ENCODE measurements around the gene STIM2. TPM values are rescaled to one million over a fixed set of nuclear protein-coding genes. Genes with fewer than 3 reads are reported as not detected.

The STIM2 gene
- total and polyA plus RNA-seq, 2 donors (not counting 1 experiment from before 2014, with no cell fraction given): 48.6 to 96.0 TPM

DNA sequence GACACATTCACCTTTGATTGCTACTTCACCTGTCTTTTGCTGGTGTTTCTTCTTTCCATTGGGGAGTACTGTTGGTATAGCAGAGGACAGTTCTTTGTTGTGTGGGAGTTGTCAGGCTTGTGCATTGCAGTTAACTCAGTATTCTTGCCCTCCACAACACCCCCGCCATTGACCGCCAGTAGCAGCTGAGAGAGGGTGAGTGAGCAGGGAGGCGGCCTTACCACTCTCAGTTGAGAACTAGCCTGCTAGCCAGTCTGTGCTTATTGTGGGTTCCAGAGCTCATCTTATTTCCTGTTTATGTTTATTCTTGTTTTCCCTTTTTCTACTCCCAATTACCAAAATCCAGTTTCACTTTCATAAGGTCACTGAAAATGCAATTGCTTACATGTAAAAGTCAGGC lies 52.2 kb downstream of the STIM2 start:
- H3K4me3 ChIP-seq (ENCODE audit: control extremely low read depth in 1 of 5, extremely low read depth in 1 of 5, insufficient read depth in 1 of 5, low read depth in 2 of 5, low read length in 4 of 5): no peak overlapping the region
- intact Hi-C loops (cut with micrococcal nuclease): no loop called here
- H3K36me3 ChIP-seq (replicated peaks in 1 of 2; ENCODE audit: control extremely low read depth in 1 of 2, control insufficient read depth in 1 of 2, extremely low read depth in 1 of 2, insufficient read depth in 2 of 2, low read length in 1 of 2): peaks cover 0 to 1% of the 10 kb centered on the region in 2 experiments
- peaks cover 45% of the 10 kb centered on the region for H4K20me1 ChIP-seq (ENCODE audit: control insufficient read depth, insufficient read depth, low read length, poor library complexity, severe bottlenecking)
- H3K9ac ChIP-seq (ENCODE audit: low read length): no peak overlapping the region
- Mint-ChIP-seq H3K27me3 (no peaks in the 10 kb centered on the region), H3K27ac (no peak overlapping the region), H3K9me3 (ENCODE audit: insufficient read depth) (no peaks in the 10 kb centered on the region), H3K4me3 (no peak overlapping the region), H3K4me1 (peaks cover 73% of the 10 kb centered on the region)
- H2AFZ ChIP-seq (ENCODE audit: insufficient read depth, low read depth, low read length, poor library complexity, severe bottlenecking): no peak overlapping the region
- H3K4me2 ChIP-seq (replicated peaks; ENCODE audit: low read depth, low read length, poor library complexity, severe bottlenecking): peak overlapping the region; percentile 16
- no peak overlapping the region for H3K27ac ChIP-seq (ENCODE audit: low read length in 2 of 2)
- TF ChIP-seq EZH2 (IDR thresholded peaks at IDR 0.05; ENCODE audit: borderline replicate concordance, insufficient read depth, low read depth, low read length, poor library complexity, severe bottlenecking): no peak
- TF ChIP-seq, protein P1, sequence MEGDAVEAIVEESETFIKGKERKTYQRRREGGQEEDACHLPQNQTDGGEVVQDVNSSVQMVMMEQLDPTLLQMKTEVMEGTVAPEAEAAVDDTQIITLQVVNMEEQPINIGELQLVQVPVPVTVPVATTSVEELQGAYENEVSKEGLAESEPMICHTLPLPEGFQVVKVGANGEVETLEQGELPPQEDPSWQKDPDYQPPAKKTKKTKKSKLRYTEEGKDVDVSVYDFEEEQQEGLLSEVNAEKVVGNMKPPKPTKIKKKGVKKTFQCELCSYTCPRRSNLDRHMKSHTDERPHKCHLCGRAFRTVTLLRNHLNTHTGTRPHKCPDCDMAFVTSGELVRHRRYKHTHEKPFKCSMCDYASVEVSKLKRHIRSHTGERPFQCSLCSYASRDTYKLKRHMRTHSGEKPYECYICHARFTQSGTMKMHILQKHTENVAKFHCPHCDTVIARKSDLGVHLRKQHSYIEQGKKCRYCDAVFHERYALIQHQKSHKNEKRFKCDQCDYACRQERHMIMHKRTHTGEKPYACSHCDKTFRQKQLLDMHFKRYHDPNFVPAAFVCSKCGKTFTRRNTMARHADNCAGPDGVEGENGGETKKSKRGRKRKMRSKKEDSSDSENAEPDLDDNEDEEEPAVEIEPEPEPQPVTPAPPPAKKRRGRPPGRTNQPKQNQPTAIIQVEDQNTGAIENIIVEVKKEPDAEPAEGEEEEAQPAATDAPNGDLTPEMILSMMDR (IDR thresholded peaks at IDR 0.05): no peak
- no CpG with 5 or more reads among the region's 3 CpGs for whole genome bisulfite sequencing (ENCODE audit: insufficient coverage)
- H3K4me1 ChIP-seq (ENCODE audit: control insufficient read depth in 2 of 2, insufficient read depth in 2 of 2, low read length in 2 of 2): peaks cover 15 to 41% of the 10 kb centered on the region in 2 donors
- no peaks in the 10 kb centered on the region for H3K9me3 ChIP-seq (ENCODE audit: control extremely low read depth in 1 of 3, control insufficient read depth in 2 of 3, insufficient read depth in 1 of 3, low read length in 2 of 3)
- ChIA-PET POLR2A (interaction anchor here (0.6 kb wide), 1 partner anchor 8 kb away, joined by 4 read pairs; no protein-coding TSS in a partner anchor), CTCF (interaction anchor here (1.4 kb wide), 1 partner anchor 81 kb away, joined by 3 read pairs; no protein-coding TSS in a partner anchor)
- DNase-seq (no peak), ATAC-seq (ENCODE audit: low read depth) (no peak)
- no peaks in the 10 kb centered on the region for H3K27me3 ChIP-seq (replicated peaks in 1 of 4; ENCODE audit: control extremely low read depth in 1 of 4, control insufficient read depth in 3 of 4, insufficient read depth in 4 of 4, low read length in 3 of 4)
- H3K79me2 ChIP-seq (ENCODE audit: control insufficient read depth, insufficient read depth, low read length): peaks cover 97% of the 10 kb centered on the region

DNA sequence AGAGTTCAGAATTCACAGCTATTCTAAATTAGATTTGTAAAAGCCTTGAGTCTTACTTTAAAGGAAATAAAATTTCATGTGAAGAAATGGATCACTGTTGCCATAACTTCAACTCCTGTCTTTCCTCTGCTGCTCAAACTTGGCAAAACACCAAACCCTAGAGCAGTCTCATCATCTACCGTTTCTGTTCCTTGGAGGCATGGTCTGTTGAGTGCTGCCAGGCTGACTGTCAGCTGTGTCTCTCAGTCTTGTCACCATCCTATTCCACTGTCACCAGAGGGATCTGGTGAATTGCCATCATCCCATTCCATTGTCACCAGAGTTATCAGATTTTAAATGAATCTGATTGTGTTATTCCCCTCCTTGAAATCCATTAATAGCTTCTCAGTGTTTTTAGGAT lies 55.6 kb downstream of the STIM2 start:
- peaks cover 7 to 32% of the 10 kb centered on the region in 2 donors for H3K4me1 ChIP-seq (ENCODE audit: control insufficient read depth in 2 of 2, insufficient read depth in 2 of 2, low read length in 2 of 2)
- no peak overlapping the region for H3K9ac ChIP-seq (ENCODE audit: low read length)
- 0% methylated on average over 1 of the region's 1 CpG for WGBS (ENCODE audit: insufficient coverage)
- no peak overlapping the region for H3K4me3 ChIP-seq (ENCODE audit: control extremely low read depth in 1 of 5, extremely low read depth in 1 of 5, insufficient read depth in 1 of 5, low read depth in 2 of 5, low read length in 4 of 5)
- peak overlapping the region; percentile 37 for H3K27ac Mint-ChIP-seq
- H3K4me1 Mint-ChIP-seq: peaks cover 56% of the 10 kb centered on the region
- peak overlapping the region in 1 of 2 donors; percentile 15 for H3K27ac ChIP-seq (ENCODE audit: low read length in 2 of 2)
- H3K36me3 ChIP-seq (replicated peaks in 1 of 2; ENCODE audit: control extremely low read depth in 1 of 2, control insufficient read depth in 1 of 2, extremely low read depth in 1 of 2, insufficient read depth in 2 of 2, low read length in 1 of 2): peaks cover 8 to 20% of the 10 kb centered on the region in 2 experiments
- peaks cover 93% of the 10 kb centered on the region for H3K79me2 ChIP-seq (ENCODE audit: control insufficient read depth, insufficient read depth, low read length)
- no peaks in the 10 kb centered on the region for H3K27me3 ChIP-seq (replicated peaks in 1 of 4; ENCODE audit: control extremely low read depth in 1 of 4, control insufficient read depth in 3 of 4, insufficient read depth in 4 of 4, low read length in 3 of 4)
- H3K9me3 ChIP-seq (ENCODE audit: control extremely low read depth in 1 of 3, control insufficient read depth in 2 of 3, insufficient read depth in 1 of 3, low read length in 2 of 3): peaks cover 0 to 1% (median 0%) of the 10 kb centered on the region in 3 donors
- no peaks in the 10 kb centered on the region for H3K9me3 Mint-ChIP-seq (ENCODE audit: insufficient read depth)
- POLR2A ChIA-PET: interaction anchor here (0.6 to 1.1 kb wide), 2 partner anchors 55 to 1097 kb away, joined by 3 read pairs; no protein-coding TSS in a partner anchor
- ATAC-seq (ENCODE audit: low read depth) (no peak), DNase-seq (no peak)
- CTCF ChIA-PET: interaction anchor here (0.9 kb wide), 1 partner anchor 195 kb away, joined by 3 read pairs; no protein-coding TSS in a partner anchor
- TF ChIP-seq, protein P1 (IDR thresholded peaks at IDR 0.05): no peak
- TF ChIP-seq EZH2 (IDR thresholded peaks at IDR 0.05; ENCODE audit: borderline replicate concordance, insufficient read depth, low read depth, low read length, poor library complexity, severe bottlenecking): no peak
- H3K4me2 ChIP-seq (replicated peaks; ENCODE audit: low read depth, low read length, poor library complexity, severe bottlenecking): peak overlapping the region; percentile 20
- H3K27me3 Mint-ChIP-seq: no peaks in the 10 kb centered on the region
- no peak overlapping the region for H2AFZ ChIP-seq (ENCODE audit: insufficient read depth, low read depth, low read length, poor library complexity, severe bottlenecking)
- H4K20me1 ChIP-seq (ENCODE audit: control insufficient read depth, insufficient read depth, low read length, poor library complexity, severe bottlenecking): peaks cover 39% of the 10 kb centered on the region
- intact Hi-C loops (cut with micrococcal nuclease): no loop called here
- H3K4me3 Mint-ChIP-seq: no peak overlapping the region

Data from B cell (primary cell).